ENCODE measurements around the gene HOXC9. TPM values are rescaled to one million over a fixed set of nuclear protein-coding genes. Genes with fewer than 3 reads are reported as not detected.
A peak's percentile ranks its signal among the peaks of the same experiment; 100 is the strongest.

HOXC9 gene
- total RNA-seq, 4 donors from 2014 or later: 0.28 to 2.0 (median 0.44) TPM; not detected in 1

DNA sequence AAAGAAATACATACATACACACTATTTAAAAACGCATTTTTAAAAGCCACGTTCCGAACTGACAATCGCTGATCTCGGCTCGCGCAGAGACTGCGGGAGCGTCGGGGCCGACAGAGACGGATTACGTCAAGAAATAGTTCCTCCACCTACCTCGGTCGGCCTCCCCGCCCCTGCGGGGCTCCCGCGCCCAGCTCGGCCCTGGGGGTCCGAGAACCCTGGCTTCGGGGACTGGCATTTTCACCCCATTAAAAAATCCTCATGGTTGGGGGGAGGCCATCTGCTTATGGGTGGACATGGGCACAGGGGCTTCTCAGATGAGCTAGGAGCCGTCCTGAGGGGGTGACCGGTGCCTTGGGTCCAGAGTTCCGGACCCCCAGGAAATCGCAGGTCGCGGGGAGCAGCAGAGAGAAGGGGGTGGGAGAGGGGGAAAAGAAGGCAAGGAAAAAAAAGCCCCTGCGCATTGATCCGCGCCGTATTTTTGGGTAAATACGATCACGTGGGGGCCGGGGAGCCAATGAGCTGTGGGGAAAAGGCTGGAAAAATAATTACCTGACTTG is 324 bp upstream of the HOXC9 start:
- DNase-seq (ENCODE audit: low spot score) (no peak), ATAC-seq (ENCODE audit: low FRiP score) (peak; percentile 2)
- TF ChIP-seq, protein P1, sequence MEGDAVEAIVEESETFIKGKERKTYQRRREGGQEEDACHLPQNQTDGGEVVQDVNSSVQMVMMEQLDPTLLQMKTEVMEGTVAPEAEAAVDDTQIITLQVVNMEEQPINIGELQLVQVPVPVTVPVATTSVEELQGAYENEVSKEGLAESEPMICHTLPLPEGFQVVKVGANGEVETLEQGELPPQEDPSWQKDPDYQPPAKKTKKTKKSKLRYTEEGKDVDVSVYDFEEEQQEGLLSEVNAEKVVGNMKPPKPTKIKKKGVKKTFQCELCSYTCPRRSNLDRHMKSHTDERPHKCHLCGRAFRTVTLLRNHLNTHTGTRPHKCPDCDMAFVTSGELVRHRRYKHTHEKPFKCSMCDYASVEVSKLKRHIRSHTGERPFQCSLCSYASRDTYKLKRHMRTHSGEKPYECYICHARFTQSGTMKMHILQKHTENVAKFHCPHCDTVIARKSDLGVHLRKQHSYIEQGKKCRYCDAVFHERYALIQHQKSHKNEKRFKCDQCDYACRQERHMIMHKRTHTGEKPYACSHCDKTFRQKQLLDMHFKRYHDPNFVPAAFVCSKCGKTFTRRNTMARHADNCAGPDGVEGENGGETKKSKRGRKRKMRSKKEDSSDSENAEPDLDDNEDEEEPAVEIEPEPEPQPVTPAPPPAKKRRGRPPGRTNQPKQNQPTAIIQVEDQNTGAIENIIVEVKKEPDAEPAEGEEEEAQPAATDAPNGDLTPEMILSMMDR (IDR thresholded peaks at IDR 0.05): no peak

DNA sequence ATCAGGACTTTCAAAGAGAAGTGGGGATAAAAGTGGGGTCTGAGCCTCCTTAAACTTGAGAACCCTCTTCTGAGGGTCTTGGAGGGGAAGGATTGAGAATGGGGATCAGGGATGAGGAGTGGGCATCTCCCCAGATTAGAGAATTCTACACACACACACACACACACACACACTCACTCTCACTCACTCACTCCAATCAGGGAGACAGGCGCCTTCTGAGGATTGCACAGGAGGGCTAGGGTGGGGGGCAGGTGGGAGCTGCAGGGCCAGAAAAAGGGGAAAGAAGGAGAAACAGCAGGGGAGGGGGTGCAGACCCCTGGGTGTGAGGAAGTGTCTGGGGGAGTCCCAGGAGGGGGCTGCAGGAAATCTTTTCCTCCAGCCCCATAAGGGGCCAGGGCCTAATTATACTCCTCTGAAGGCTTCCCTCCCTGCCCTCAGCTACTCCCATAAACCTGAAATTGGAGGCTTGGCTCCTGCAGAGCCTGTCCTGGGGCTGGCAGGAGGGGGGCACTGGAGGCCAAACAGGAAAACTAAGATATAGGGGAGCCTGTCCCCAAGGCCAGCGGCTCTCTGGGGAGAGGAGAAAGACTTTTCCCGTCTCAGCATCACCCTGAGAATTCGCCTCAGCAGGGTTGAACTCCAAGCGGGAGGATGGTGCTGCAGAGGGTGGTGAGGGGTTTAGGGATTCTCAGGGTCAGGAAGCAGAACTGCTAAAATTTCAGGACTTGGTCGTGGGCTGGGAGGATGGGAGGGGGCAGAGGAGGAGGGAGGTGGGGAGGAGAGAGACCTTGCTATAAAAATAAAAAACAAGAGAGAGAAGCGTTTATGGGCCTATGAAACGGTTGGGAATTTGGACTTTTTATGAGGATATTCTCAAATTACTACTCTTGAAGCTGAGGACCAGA is 1.6 kb downstream of the HOXC9 start:
- DNase-seq (ENCODE audit: low spot score): no peak
- no peak for ATAC-seq (ENCODE audit: low FRiP score)
- TF ChIP-seq, protein P1 (IDR thresholded peaks at IDR 0.05): no peak

DNA sequence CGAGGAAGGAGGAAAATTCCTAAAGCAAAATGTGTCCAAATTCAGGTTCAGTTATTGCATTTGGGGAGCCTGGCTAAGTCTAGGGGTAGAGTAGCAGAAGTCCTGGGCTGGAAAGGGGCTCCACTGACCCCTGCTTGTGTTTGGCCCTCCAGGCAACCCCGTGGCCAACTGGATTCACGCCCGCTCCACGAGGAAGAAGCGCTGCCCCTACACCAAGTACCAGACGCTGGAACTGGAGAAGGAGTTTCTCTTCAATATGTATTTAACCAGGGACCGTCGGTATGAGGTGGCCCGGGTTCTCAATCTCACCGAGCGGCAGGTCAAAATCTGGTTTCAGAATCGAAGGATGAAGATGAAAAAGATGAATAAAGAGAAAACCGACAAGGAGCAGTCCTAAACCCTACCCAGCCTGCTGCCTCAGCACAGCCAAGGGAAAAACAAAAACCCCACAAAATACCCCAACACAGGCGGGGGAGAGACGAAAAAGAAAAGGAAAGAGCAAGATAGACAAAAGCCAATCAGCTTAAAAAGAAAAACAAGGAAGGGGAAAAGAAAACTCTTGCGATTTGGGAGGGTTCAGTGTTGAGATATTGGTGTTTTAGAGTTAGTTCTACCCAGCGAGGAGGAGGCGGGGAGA is 2.4 kb downstream of the HOXC9 start:
- TF ChIP-seq, protein P1 (IDR thresholded peaks at IDR 0.05): no peak
- ATAC-seq (ENCODE audit: low FRiP score): no peak
- DNase-seq (ENCODE audit: low spot score): no peak

DNA sequence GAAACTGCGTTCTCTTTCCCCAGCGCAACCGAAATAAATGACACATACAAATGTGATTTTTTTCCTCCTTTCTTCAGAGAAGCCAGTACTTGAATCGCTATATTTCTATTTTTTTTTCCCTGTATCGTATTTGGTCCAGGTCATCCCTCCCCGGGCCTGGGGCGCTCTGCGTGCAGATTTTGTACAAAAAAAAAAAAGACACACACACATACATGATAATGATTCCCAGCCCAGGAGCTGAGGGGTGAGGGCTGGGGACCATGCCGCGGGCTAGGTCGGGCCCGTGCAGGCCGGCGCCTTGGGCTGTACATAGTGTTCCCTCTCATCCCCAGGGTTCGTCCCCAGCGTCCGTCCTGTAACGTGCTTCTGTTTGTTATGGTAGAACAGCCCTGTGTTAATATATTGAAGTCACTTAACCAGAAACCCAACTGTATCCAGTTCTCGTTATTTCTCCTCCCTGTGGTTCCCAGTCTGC is 3.0 kb downstream of the HOXC9 start:
- ATAC-seq (ENCODE audit: low FRiP score) (no peak), DNase-seq (ENCODE audit: low spot score) (no peak)
- TF ChIP-seq, protein P1 (IDR thresholded peaks at IDR 0.05): no peak

DNA sequence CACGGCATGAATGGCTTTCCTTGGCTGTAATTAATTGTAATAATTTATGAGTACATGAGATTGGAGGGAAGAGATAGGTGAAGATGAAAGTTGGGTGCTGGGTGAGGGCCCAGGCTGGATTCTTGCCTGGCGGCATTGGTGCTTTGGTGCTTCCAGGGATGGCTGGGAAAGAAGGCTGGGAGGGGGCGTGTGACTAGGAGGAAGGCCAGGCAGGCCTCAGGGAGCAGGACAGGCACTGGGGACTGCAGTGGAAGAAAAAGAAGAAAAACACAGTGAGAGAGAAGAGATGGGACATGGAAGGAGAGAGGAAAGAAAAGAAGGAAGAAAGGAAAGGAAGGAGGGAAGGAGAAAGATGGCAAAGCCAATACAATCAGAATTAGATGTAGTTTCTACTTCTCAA is 3.7 kb downstream of the HOXC9 start:
- ATAC-seq (ENCODE audit: low FRiP score) (no peak), DNase-seq (ENCODE audit: low spot score) (no peak)
- TF ChIP-seq, protein P1 (IDR thresholded peaks at IDR 0.05): no peak

DNA sequence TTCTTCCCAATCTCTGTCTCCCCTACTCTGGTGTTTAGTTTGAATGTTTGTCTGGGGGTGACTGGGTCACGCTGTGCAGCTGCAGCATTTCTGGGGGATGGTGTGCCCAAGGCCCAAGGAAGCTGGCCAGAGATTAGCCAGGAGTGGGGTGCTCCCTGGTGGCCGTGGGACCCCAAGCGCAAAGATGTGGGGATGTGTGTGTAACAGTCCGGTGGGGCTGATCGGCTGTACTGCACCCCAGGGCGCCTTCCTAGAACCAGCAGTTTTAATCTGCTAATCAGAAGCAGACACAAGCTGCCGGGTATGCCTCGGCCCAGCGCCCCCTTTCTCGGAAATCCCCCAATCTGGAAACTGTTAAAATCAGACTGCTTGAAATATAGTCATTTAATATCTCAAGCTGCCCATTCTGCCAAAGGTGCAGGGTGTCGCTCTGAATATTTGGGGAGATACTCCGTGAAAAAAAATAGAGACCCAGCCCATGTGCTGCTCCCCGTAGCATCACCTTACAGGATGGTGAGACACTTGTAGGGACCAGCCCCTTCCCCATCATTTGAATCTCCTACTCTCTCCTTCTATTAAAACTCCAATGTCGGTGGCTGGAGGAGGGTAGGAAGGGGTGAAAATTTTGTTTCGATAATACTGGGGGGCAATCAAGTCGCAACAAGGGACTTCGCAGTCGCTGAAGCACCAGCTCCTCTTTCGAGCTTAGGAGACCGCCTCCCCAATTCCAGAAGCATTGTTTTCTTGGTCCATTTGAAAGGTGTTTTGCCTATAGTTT is 4.3 kb downstream of the HOXC9 start:
- DNase-seq (ENCODE audit: low spot score) (no peak), ATAC-seq (ENCODE audit: low FRiP score) (no peak)
- TF ChIP-seq, protein P1 (IDR thresholded peaks at IDR 0.05): no peak
